Activated T-helper 2 cell treated with anti-CD3 and anti-CD28 coated beads, Interferon-gamma antibody, Interleukin-2, Interleukin-4, amounts not matched to agents 10 μg/mL and 5 μg/mL and 100 μg/mL, durations not matched to agents 14 hours and 24 hours and 36 hours (primary cell): ENCODE measurements around the gene GALNT12. TPM values are rescaled to one million over a fixed set of nuclear protein-coding genes. Genes with fewer than 3 reads are reported as not detected.

Experiments
- DNase-seq: peaks from one replicate; pipeline ENCODE4 v3.0.0; 2021; ENCODE audit warnings: low spot score
- H3K27ac Mint-ChIP-seq: one replicate; pipeline ENCODE4 v1.8.0; 2021; ENCODE audit warnings: mixed read lengths
- H3K27me3 Mint-ChIP-seq: one replicate; pipeline ENCODE4 v1.8.0; 2021; ENCODE audit warnings: low read depth, mixed read lengths
- H3K36me3 Mint-ChIP-seq: one replicate; pipeline ENCODE4 v1.8.0; 2021; ENCODE audit warnings: low read depth, mixed read lengths
- H3K4me1 Mint-ChIP-seq: one replicate; pipeline ENCODE4 v1.8.0; 2021; ENCODE audit warnings: low read depth, mixed read lengths
- H3K4me3 Mint-ChIP-seq: one replicate; pipeline ENCODE4 v1.8.0; 2021; ENCODE audit warnings: low read depth, mild to moderate bottlenecking, moderate library complexity, mixed read lengths
- H3K9me3 Mint-ChIP-seq: one replicate; pipeline ENCODE4 v1.8.0; 2021; ENCODE audit warnings: mixed read lengths
- intact Hi-C: fragments of 100-400 bp; cut with micrococcal nuclease; formaldehyde crosslinking; loops from one replicate; pipeline ENCODE4 v1.15.1; 2023
- total RNA-seq: library from RNA; stranded (reverse); gene quantifications from 2 replicates; pipeline ENCODE4 v1.2.3, GENCODE V29; 2022

GALNT12 gene
- total RNA-seq, 1 donor from 2014 or later, result 2.8 TPM

DNA sequence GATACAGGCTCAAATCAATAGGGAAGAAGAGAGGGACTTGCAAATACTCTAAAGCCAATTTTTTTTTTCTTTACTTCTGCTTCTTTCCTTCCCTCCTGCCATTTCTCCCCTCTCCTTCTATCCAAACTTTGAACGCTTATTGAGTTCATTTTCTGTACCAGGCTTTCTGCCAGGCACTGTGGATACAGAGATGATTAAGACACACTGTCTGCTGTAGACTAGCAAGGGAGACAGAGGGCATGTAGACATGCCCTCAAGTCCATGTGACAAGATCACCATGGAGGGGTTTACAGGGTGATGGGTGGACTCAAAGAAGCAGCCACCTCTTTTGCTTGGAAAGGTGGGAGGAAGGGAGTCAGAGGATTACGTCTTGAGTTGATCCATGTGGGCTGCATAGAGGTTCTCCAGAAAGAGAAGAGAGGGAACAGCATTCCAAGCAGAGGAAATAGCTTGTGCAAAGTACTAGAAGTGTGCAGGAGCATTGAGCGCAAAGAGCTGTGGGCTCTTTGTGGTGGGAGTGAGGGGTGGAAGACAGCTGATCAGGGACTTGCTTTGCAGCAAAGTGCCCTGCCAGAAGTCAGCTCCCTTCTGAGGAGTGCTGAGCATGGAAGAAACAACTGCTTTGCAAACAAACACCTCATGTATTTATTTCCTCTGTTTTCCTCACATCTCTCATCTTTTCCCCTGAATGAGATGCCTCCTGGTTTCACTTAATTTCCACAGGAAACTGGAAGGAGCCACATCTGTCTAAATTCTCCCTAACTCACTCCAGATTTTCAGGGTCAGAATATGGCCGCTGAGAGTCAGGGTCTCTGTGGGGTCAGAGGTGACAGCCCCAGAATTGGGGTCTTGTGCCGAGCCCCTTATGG is 71.9 kb downstream of the GALNT12 start:
- Mint-ChIP-seq H3K36me3 (no peaks in the 10 kb centered on the region), H3K4me1 (no peaks in the 10 kb centered on the region), H3K27me3 (peaks cover 6% of the 10 kb centered on the region), H3K4me3 (no peak overlapping the region), H3K27ac (no peak overlapping the region), H3K9me3 (no peaks in the 10 kb centered on the region)
- DNase-seq, result no peak
- intact Hi-C loops, result no loop called here

DNA sequence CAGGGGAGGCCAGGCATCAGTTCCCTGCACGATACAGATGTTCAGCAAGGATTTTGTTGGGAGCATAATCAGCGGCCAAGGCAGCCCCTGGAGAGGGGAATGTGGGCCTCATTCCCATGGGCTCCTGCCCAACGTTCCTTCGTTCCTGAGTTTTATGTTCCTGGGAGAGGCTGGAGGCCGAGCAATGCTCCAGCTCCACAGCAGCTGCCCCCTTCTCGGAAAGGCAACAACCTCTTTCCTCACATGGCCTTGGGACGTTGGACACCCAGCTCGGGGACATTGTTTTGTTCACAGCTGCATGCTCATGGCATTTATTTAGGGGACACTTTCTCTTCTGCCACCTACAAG is 72.5 kb downstream of the GALNT12 start:
- H3K36me3 Mint-ChIP-seq, result no peaks in the 10 kb centered on the region
- no peaks in the 10 kb centered on the region for H3K9me3 Mint-ChIP-seq

DNA sequence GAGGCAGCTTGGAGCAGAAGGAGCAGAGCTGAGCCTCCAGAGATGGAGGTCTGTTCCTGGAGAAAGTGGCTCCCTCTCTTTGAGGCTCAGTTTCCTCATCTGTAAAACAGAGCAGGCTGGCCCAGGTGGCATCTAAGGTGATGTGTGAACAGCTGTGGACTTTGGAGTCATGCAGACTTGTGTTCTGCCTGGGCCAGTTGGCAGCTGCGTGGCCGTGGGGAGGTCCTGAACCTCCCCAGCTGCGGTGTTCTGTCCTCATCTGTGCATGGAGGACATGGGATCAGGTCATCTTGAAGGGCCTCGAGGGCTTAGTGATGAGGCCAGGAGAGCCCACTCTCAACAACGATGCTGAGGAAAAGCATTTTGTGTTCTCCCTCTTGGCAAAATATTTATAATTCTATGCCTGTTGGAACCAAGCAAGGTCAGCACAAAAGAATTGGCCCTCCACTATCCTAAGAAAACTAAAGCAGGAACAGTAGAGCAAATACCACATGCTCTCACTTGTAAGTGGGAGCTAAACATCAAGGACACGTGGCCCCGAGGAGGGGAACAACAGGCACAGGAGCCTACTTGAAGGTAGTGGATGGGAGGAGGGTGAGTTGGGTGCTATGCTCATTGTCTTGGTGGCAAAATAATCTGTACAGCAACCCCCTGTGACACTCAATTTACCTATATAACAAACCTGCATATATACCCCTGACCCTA is 73.0 kb downstream of the GALNT12 start:
- no peak overlapping the region for H3K27ac Mint-ChIP-seq
- intact Hi-C loops, result no loop called here
- no peaks in the 10 kb centered on the region for H3K4me1 Mint-ChIP-seq
- no peaks in the 10 kb centered on the region for H3K9me3 Mint-ChIP-seq
- H3K4me3 Mint-ChIP-seq, result no peak overlapping the region
- DNase-seq, result no peak
- peaks cover 7% of the 10 kb centered on the region for H3K27me3 Mint-ChIP-seq
- H3K36me3 Mint-ChIP-seq, result no peaks in the 10 kb centered on the region

More for the DNA sequence above, 72.5 kb downstream of the GALNT12 start:
- intact Hi-C loops, result no loop called here
- H3K27ac Mint-ChIP-seq, result no peak overlapping the region
- H3K4me3 Mint-ChIP-seq, result no peak overlapping the region
- no peaks in the 10 kb centered on the region for H3K4me1 Mint-ChIP-seq
- DNase-seq, result no peak
- peaks cover 7% of the 10 kb centered on the region for H3K27me3 Mint-ChIP-seq

DNA sequence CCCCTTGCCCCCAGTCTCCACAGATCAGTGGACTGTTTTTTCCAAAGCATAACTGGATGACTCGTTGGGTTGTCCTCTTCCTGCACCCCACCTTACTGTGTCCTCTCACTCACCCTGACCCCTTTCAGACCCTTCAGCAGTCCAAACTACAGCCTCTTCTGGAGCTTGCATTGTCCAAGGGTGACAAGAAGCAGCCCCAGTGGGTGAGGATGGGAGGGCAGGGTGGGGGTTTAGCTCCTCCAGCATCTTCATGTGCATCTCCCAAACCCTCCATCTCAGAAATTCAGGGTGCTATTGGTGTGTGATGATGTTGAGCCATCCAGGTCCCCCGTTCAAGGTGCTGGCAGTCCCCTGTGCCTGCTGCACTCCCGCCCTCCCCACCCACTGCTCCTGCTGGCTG is 73.9 kb downstream of the GALNT12 start:
- Mint-ChIP-seq H3K9me3 (no peaks in the 10 kb centered on the region), H3K27ac (no peak overlapping the region), H3K4me3 (no peak overlapping the region), H3K27me3 (peaks cover 7% of the 10 kb centered on the region), H3K4me1 (no peaks in the 10 kb centered on the region), H3K36me3 (no peaks in the 10 kb centered on the region)
- intact Hi-C loops, result no loop called here
- DNase-seq, result no peak

GRCh38 chr9:98881836-98882568 is 74.5 kb downstream of the GALNT12 start:
- peaks cover 7% of the 10 kb centered on the region for H3K27me3 Mint-ChIP-seq
- H3K4me3 Mint-ChIP-seq, result no peak overlapping the region
- H3K36me3 Mint-ChIP-seq, result no peaks in the 10 kb centered on the region
- DNase-seq, result no peak
- no peak overlapping the region for H3K27ac Mint-ChIP-seq
- intact Hi-C loops, result no loop called here
- H3K9me3 Mint-ChIP-seq, result no peaks in the 10 kb centered on the region
- no peaks in the 10 kb centered on the region for H3K4me1 Mint-ChIP-seq

DNA sequence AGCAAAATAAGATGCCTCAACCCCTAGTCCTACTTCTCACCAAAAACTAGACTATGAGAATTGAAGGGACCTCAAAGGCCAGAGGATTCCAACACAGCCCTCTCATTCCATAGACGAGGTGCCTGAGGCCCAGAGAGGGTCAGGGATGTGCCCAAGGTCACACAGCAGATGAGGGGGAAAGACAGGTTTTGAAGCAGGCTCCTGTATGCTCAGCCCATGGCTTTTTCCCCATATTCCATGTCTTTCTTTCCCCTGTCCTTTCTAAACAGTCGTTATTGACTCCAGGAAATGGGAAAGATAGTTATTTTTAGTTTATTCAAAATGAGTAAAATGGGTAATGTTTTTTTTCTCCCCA is 75.1 kb downstream of the GALNT12 start:
- H3K27me3 Mint-ChIP-seq, result peaks cover 9% of the 10 kb centered on the region
- H3K27ac Mint-ChIP-seq, result no peak overlapping the region
- intact Hi-C loops, result no loop called here
- H3K4me3 Mint-ChIP-seq, result no peak overlapping the region
- H3K9me3 Mint-ChIP-seq, result no peaks in the 10 kb centered on the region
- DNase-seq, result no peak
- H3K36me3 Mint-ChIP-seq, result no peaks in the 10 kb centered on the region
- no peaks in the 10 kb centered on the region for H3K4me1 Mint-ChIP-seq

GRCh38 chr9:98883276-98883675 is 75.8 kb downstream of the GALNT12 start:
- peaks cover 11% of the 10 kb centered on the region for H3K27me3 Mint-ChIP-seq
- no peak overlapping the region for H3K4me3 Mint-ChIP-seq

DNA sequence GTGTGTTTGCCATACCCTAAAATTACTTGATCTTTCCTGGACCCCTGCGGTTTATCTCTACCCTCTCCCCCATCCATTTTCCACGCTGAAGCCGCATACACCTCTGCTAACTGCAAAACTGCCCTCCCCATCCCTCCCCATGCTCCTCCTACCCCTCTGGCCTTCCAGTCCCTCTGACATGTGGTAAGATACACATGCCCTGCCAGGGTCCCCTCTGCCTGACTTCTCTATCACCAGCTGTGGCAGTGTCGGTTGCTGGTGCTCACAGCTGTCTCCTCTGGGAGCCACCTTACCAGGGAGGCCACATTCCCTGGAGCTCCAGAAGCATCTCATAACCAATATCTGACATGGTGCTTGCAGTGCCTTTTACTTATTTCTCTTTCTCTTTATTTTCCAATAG is 77.4 kb downstream of the GALNT12 start:
- peaks cover 13% of the 10 kb centered on the region for H3K27me3 Mint-ChIP-seq
- H3K36me3 Mint-ChIP-seq, result no peaks in the 10 kb centered on the region
- intact Hi-C loops, result no loop called here
- no peak for DNase-seq
- H3K4me1 Mint-ChIP-seq, result no peaks in the 10 kb centered on the region
- H3K4me3 Mint-ChIP-seq, result no peak overlapping the region
- H3K27ac Mint-ChIP-seq, result no peak overlapping the region
- H3K9me3 Mint-ChIP-seq, result no peaks in the 10 kb centered on the region

More at GRCh38 chr9:98883276-98883675, 75.8 kb downstream of the GALNT12 start:
- Mint-ChIP-seq H3K9me3 (no peaks in the 10 kb centered on the region), H3K27ac (no peak overlapping the region), H3K4me1 (no peaks in the 10 kb centered on the region), H3K36me3 (no peaks in the 10 kb centered on the region)
- DNase-seq, result no peak
- intact Hi-C loops, result no loop called here

DNA sequence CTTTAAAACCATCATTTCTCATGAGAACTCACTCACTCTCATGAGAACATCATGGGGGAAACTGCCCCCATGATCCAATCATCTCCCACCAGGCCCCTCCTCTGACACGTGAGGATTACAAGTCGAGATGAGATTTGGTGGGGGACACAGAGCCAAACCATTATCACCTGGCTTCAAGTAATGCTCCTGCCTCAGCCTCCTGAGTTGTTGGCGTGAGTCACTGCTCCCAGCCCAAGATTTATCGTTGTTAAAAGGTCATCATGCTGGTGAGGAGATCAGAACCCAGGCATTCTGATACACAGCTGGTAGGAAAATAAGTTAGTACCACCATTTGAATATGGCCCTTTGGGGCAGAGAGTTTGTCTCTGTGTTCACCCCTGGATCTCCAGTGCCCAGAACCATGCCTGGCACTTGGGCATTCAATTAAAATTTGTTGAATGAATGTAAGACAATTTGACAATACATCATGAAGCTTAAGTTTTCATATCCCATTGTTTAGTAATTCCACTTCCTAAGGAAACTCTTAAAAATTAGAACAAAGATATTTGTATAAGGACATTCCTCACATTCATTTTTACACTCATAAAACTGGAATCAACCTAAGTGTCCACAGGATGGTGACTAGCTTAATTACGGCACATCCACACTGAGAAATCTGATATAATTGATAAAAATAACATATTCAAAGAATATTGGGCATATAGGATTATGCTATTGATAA is 78.3 kb downstream of the GALNT12 start:
- no peak for DNase-seq
- Mint-ChIP-seq H3K36me3 (no peaks in the 10 kb centered on the region), H3K9me3 (no peaks in the 10 kb centered on the region), H3K27ac (no peak overlapping the region), H3K4me1 (no peaks in the 10 kb centered on the region), H3K4me3 (no peak overlapping the region), H3K27me3 (peaks cover 15% of the 10 kb centered on the region)
- intact Hi-C loops, result no loop called here

- H3K27me3 Mint-ChIP-seq, result peaks cover 15% of the 10 kb centered on the region
- H3K4me1 Mint-ChIP-seq, result no peaks in the 10 kb centered on the region
- no peak overlapping the region for H3K4me3 Mint-ChIP-seq
- intact Hi-C loops, result no loop called here
- H3K36me3 Mint-ChIP-seq, result no peaks in the 10 kb centered on the region
- DNase-seq, result no peak
- no peak overlapping the region for H3K27ac Mint-ChIP-seq
- no peaks in the 10 kb centered on the region for H3K9me3 Mint-ChIP-seq
These were observed 79.3 kb downstream of the GALNT12 start for GRCh38 chr9:98886691-98887229.

DNA sequence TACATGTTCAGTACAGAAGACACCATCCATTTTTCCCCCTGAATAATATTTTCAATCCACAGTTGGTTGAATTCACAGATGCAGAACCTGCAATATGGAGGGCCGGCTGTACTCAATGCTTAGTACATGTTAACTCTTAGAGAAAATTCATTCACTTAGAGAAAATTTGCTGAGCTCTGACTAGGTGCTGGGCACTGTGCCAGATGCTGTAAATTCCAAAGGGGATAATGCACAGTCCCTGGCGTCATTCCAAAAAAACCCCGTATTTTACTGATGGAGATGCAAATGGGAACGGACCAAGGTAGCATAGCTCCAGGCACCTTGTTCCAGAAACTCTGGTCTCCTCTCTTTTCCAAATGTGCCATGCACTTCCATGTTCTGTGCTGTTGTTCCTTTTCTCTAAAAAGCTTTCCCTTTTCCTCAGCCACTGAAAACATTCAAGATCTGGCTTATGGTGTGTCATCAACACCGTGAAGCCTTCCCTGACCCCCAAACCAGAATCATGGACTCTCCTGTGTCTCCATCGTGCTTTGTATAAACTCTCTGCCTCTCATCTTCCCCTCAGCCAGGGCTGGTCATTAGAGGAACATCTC is 80.5 kb downstream of the GALNT12 start:
- intact Hi-C loops, result no loop called here
- Mint-ChIP-seq H3K9me3 (no peaks in the 10 kb centered on the region), H3K36me3 (no peaks in the 10 kb centered on the region), H3K4me1 (no peaks in the 10 kb centered on the region), H3K27ac (no peak overlapping the region), H3K27me3 (peaks cover 20% of the 10 kb centered on the region), H3K4me3 (no peak overlapping the region)
- no peak for DNase-seq

GRCh38 chr9:98888801-98889421 is 81.4 kb downstream of the GALNT12 start:
- H3K9me3 Mint-ChIP-seq, result no peaks in the 10 kb centered on the region
- H3K4me3 Mint-ChIP-seq, result no peak overlapping the region
- no peaks in the 10 kb centered on the region for H3K36me3 Mint-ChIP-seq
- intact Hi-C loops, result no loop called here
- H3K4me1 Mint-ChIP-seq, result no peaks in the 10 kb centered on the region
- H3K27ac Mint-ChIP-seq, result no peak overlapping the region
- DNase-seq, result no peak
- peaks cover 14% of the 10 kb centered on the region for H3K27me3 Mint-ChIP-seq
